ENCODE data around the gene NELL2.
"Not testable (repeated sequence)": the region's sequence is repeated elsewhere in the genome, so short reads cannot be mapped to it uniquely, and the experiment has no call there.

The NELL2 gene

GRCh38 chr12:44775901-44776300, 100.2 kb downstream of the NELL2 start:
- DNase-seq: no peak

DNA sequence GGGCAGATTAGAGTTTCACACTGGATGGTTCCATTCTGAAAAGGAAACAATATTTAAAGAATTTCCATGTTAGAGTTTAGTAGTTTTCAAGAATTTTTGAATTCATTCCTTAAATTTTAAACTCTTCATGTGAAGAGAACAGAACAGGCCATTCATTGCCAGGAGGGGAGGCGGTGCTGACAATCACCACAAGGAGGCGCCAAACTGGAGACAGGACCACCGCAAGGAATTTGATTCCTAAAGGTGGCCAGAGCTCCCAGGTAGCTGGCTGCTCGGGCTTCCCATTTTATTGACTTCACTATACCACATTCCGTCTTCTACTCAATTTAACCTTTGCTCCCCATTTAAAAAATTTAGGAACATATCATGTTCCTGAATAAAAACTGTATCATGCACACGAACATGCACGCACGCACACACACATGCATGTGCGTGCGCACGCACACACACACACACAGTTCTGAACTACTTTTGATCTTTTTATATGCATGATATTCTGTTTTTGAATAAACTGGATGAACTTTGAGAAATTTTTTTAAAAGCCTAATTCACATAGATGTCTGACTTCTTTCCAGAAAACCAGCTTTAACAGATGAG, 101.2 kb downstream of the NELL2 start:
- DNase-seq: peak; percentile 1

DNA sequence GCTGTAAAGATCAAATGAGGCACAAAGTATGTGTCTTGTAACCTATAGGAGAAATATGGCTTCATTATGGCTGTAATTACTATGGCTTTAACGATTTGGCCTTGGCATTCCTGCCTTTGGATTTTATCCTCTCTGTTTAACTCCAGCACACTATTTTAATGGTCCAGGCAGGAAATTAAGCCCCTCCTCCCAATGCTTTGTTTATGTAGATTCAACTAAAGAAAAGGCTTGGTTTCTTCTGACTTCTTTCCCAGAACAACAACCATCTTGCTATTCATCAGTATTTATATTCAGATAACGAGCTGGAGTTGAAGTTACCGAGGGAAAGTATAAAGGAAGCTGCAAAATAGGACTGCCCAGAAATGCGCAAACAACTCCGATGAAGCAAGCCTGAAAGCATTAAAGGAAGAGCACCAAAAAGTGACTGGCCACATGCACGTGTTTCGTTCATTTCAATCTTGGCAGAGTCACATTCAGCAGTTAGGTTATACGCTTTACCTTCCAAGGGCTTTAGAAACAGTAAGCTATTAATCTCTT, 104.6 kb downstream of the NELL2 start:
- no peak for DNase-seq

DNA sequence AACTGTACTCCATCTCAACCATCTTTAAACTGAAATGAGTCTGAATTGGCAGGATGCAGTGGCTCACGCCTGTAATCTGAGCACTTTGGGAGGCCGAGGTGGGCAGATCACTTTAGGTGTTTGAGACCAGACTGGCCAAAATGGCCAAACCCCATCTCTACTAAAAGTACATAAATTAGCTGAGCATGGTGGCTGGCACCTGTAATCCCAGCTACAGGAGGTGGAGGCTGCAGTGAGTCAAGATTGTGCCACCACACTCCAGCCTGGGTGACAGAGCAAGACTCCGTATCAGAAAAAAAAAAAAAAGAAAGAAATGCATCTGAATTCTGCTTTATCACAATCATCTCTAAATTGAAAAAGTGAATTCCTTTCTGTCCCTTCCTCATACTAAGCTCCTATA, 110.3 kb downstream of the NELL2 start:
- no peak for DNase-seq

DNA sequence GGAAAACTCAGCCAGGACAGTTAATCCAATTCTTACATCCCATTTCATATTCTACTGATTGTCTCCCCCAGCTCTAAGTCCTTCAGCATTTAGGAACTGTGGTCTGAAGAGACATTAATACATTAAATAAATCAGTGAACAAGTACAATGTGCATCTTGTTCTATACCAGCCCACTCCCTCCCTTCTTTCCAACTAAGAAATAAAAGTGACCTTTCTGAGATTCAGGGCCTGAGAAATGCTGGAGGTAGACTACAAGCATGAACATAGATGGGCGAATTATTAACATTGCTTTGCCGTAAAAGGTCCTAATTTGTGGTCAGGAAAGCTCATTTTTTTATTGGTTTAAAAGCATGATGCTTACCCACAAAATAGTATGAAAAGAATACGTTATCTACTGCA, 113.1 kb downstream of the NELL2 start:
- no peak for DNase-seq

DNA sequence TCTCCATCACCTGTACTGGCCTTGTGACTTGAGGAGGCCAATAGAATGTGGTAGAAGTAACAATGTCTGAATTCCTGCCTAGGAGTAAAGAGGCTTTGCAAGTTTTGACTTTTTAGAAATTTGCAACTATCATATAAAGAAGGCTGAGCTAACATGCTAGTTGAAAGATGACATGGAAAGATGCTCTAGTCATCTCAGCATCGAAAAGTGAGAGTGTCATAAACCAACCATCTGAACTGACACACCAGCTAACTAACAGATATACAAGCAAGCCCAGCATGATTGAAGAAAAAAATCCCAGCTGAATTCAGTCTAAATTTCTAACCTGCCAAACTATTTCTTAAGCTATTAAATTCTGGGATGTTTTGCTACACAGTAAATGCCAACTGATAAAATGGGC, 116.8 kb downstream of the NELL2 start:
- no peak for DNase-seq

DNA sequence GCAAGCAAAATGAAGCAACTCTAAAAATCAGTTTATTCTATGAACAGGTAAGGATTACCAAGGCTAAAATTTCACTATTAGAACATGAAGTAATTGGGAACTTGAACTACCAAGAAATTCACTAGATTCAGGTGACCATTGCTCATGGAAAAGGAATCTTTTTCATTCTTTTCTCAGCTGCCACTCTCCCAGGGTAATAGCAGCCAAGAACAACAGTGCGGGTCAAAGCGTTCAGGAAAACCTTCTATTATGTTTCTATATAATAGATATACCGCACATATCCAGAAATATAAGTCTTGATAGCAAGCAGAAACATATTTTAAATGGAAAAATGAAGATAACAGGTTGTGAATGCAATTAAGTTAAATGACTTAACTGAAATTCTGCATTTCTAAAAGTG, 125.6 kb downstream of the NELL2 start:
- DNase-seq: no peak

- no peak for DNase-seq
Observed at GRCh38 chr12:44749566-44749965, 126.5 kb downstream of the NELL2 start.

- DNase-seq: no peak
Observed at GRCh38 chr12:44748950-44749468, 127.1 kb downstream of the NELL2 start.

- DNase-seq: not testable (repeated sequence)
Observed at GRCh38 chr12:44741292-44741980, 134.7 kb downstream of the NELL2 start.

DNA sequence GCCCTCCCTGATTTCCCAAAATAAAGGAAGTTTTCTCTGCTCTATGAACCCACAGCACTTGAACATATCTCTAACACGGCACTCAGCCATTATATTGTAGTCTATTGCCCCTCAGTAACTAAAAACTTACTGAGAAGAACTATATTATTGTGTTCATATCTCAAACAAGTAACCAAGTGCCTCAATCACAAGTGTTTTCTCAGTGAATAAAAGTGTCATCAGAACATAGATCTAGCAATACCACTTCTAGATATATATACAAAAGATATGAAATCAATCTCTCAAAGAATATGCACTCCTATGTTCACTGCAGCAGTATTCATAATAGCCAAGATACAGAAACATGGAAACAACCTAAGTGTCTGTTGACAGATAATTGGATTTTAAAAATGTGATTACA, 138.1 kb downstream of the NELL2 start:
- no peak for DNase-seq

GRCh38 chr12:44728566-44728965, 147.5 kb downstream of the NELL2 start:
- DNase-seq: no peak

GRCh38 chr12:44720265-44720664, 155.8 kb downstream of the NELL2 start:
- DNase-seq: no peak

DNA sequence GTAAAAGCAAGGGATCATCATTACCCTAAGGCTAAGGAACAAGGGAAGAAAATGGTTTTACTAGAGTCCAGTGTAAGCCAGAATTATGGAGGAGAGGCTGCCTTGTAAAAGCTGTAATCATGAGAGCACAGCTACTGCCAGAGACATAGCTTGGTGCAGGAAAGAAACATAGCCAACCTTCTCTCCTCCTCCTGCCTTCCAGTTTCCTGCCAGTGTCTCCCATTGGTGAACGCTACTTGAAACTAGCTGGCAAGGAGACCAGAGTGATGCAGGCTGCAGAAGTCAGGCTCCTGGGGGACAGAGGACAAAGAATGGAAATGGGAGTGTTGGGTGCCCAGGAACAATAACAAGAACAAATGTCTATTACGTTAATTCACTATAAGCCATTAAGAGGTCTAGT, 158.5 kb downstream of the NELL2 start:
- DNase-seq: no peak

DNA sequence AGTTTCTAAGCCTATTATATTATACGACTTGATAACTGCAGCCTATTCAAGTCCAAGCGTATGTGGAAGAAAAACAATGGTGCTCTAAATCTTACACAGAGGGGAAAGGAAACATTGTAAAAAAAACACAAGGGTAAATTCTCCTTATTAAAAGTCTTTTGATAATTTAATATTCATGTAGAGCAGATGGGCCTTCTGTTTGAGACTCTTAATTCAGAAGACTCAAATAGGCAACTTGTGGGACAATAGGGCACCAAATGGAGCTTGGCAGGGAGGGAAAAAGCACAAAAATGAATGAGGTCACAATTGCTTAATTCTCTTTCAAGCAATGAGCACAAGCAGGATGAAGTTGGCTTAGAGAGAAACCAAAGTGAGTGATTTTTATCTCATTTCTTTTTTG, 159.4 kb downstream of the NELL2 start:
- no peak for DNase-seq

DNA sequence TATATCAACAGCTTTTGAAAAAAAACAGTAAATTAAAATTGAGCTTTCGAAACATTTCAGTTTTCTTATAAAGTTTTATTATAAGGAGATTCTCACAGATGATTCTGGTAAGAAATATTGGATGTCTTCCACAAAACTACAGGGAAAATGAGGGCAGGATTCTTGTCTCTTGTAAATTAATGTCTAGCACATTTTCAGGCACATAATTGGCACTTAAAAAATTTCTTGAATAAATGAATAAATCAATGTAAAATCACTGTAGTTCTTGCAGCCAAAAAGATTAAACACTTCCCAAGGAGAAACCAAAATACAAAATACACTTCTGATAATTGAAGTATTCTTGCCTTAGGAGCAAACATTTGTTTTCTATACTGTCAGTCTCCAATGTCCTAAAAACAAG, 164.4 kb downstream of the NELL2 start:
- no peak for DNase-seq

GRCh38 chr12:44709166-44709565, 166.9 kb downstream of the NELL2 start:
- DNase-seq: no peak

DNA sequence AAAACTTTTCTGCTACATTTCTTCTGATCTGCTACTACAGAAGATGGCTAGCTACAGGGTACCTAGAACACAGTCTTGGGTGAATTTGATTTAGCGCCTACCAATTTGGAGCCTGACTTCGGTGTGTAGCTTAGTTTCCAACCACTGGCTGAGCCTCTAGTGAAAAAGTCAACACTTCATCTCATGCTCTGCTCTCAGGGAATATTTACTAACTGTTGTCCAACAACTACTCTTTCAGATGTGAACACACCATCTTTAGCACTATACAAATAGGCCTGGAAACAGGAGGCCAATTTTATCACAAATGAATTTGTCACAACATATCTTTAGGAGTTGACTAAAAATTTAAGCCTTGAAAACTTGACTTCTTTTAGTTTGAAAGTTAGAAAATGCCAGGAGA, 167.9 kb downstream of the NELL2 start:
- no peak for DNase-seq

DNA sequence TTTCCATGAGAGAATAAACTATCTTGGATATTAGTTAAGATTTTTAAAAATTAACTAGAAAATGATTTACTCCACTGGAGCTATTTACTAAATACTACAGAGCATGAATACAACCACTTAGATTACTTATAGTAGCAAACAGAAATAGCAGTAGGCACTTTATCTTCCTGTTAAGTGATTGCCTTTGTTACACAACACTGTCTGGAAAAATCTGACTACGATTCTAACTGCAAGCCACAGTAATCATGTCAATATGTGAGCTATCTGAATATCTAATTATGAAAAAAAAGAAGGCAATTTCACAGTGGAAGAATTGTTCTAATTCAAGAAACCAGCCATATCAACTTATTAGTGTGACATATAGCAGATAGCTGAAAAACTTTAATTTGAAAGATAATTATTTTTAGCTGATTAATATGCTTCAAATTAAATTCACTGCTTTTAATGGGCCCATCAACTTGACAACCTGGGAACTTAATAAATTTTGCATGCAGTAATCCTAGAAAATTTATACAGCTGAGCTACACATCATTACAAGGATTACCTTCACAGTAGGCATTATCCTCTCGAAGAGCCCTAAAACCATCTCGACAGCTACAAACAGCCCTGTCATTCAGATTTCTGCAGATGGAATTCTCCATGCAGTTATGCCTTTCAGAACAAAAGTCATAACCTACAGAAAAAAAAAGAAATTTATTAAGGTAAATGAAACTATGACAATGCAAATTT, 172.8 kb downstream of the NELL2 start:
- DNase-seq: no peak

DNA sequence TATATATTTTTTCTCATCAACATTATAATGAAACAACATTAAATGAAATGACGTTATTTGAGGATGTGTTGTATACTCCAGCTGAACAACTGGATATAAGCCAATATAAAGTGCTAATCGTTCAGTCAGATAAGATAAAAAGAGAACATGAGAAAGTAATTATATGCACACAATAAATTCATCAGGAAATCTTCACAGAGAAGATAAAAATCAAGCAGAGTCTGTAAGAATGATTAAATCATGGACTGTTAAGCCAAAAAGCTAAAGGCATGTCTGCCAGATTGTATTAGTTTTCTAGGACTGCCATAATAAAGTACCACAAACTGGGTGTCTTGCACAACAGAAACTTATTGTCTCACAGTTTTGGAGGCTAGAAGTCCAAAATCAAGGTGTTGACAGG, 178.6 kb downstream of the NELL2 start:
- DNase-seq: no peak

GRCh38 chr12:44696542-44696941, 179.6 kb downstream of the NELL2 start:
- DNase-seq: no peak

DNA sequence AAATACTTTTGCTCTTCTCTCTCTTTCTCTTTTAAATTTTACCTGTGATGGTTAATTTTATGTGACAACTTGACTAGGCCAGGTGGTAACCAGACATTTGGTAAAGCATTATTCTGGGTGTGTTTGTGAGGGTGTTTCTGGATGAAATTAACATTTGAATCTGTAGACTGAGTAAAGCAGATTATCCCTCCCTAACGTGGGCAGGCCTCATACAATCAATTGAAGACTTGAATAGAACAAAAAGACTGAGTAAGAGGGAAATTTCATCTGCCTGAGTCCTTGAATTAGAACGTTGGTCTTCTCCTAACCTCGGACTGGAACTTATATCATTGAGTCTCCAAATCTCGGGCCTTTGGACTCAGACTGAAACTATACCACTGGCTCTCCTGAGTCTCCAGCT, 182.1 kb downstream of the NELL2 start:
- no peak for DNase-seq

DNA sequence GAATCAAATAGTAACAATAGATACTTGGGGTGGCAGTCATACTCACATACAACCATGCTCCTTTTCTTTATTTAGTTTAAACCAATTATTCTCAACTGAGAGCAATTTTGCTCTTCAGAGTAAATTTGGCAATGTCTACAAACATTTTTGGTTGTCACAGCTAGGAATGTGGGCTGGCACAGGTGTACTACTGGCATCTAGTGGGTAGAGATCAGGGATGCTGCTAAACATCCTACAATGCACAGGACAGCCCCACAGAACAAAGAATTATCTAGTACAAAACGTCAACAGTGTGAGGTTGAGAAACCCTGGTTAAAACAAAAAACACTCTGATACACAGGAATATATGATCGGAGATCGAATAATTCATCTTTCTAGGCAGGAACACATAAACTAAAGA, 186.5 kb downstream of the NELL2 start:
- DNase-seq: no peak

All from NCI-H1048 (cell line).